K562 (cell line): ENCODE measurements around the gene GDF11. TPM values are rescaled to one million over a fixed set of nuclear protein-coding genes. Genes with fewer than 3 reads are reported as not detected.

Experiments used
- ATAC-seq: fragments of 200-7000 bp; cut with Tn5 transposase; 3 replicates; pipeline ENCODE4 v1.9.1; 2020; ENCODE audit warnings: moderate library complexity
- BruUV-seq: library from RNA; stranded (reverse); fragments of 400-500 nt; replicated peaks from 2 replicates; lab custom pipeline; 2021; lab: Mats Ljungman, UMichigan
- CTCF ChIA-PET: fragments of 300-600 bp; formaldehyde crosslinking; extraction: SDS; loops from one replicate; lab custom pipeline; 2021; ENCODE audit warnings: low intra/inter-chr PET ratio; lab: Yijun Ruan, JAX
- POLR2A ChIA-PET: fragments of 300-600, 350-650 bp; sonication (Branson Sonifier 250); formaldehyde crosslinking; extraction: SDS; loops from one replicate; lab custom pipeline; 2021; ENCODE audit warnings: antibody characterized with exemption, inconsistent platforms; lab: Yijun Ruan, JAX
- DNase-seq, 4 experiments: peaks; one replicate each; pipeline versions ENCODE4 v3.0.0 to v3.0.0-alpha.2; 2011 to 2018; ENCODE audit warnings: low spot score in 3 of 4, mixed read lengths in 3 of 4; ENCODE audit errors: extremely low read depth in 1 of 4
- FAIRE-seq: peaks from 2 replicates; lab custom pipeline; 2011; peaks lifted over from hg19 to GRCh38; lab: Jason Lieb, UNC
- H2AFZ ChIP-seq: 2 replicates; pipeline ENCODE4 v1.6.0; 2011; ENCODE audit warnings: low read depth, low read length, control low read depth, inconsistent platforms
- H3K27ac ChIP-seq: fragments of 200-600 bp; 3 replicates; pipeline ENCODE4 v1.8.0; 2011; ENCODE audit warnings: low read depth, mild to moderate bottlenecking, control low read depth, inconsistent platforms, low read length, moderate library complexity, mixed read lengths; ENCODE audit errors: extremely low read depth
- H3K27me3 ChIP-seq, 2 experiments: fragments of 300-600 bp in 1 of 2; 2 replicates in 1 of 2; 3 replicates in 1 of 2; pipeline versions ENCODE4 v1.6.0 to v1.8.0; 2011; ENCODE audit warnings: inconsistent platforms in 2 of 2, low read length in 2 of 2, mild to moderate bottlenecking in 1 of 2, mixed read lengths in 1 of 2, moderate library complexity in 1 of 2; ENCODE audit not compliant: control insufficient read depth in 2 of 2, insufficient read depth in 2 of 2
- H3K36me3 ChIP-seq: fragments of 300-600 bp; 3 replicates; pipeline ENCODE4 v1.8.0; 2011; ENCODE audit warnings: mild to moderate bottlenecking, low read length, inconsistent platforms; ENCODE audit not compliant: control insufficient read depth, insufficient read depth
- H3K4me1 ChIP-seq, 2 experiments: fragments of 200-600 bp in 1 of 2; replicated peaks in 1 of 2; 2 replicates in 1 of 2; 3 replicates in 1 of 2; pipeline versions ENCODE4 v1.5.1 to v1.8.0; 2011; ENCODE audit warnings: inconsistent platforms in 2 of 2, low read length in 2 of 2, mild to moderate bottlenecking in 1 of 2, mixed read lengths in 1 of 2, moderate library complexity in 1 of 2; ENCODE audit not compliant: control insufficient read depth in 2 of 2, insufficient read depth in 2 of 2
- H3K4me2 ChIP-seq: 2 replicates; pipeline ENCODE4 v1.6.1; 2011; ENCODE audit warnings: low read length, control low read depth, inconsistent platforms, mixed read lengths; ENCODE audit not compliant: insufficient read depth
- H3K4me3 ChIP-seq: fragments of 200-600 bp; sonication (generic), shearing (Covaris generic); 2 replicates; pipeline ENCODE4 v1.5.1; 2016; ENCODE audit warnings: control low read depth, inconsistent platforms
- H3K79me2 ChIP-seq: fragments of 200-600 bp; 3 replicates; pipeline ENCODE4 v1.8.0; 2011; ENCODE audit warnings: low read length, inconsistent platforms; ENCODE audit not compliant: control insufficient read depth, insufficient read depth
- H3K9ac ChIP-seq, 2 experiments: 2 replicates each; pipeline versions ENCODE4 v1.6.0 to v1.6.1; 2011; ENCODE audit warnings: low read depth in 2 of 2, low read length in 2 of 2, control low read depth in 1 of 2, inconsistent platforms in 1 of 2, mild to moderate bottlenecking in 1 of 2, mixed read lengths in 1 of 2; ENCODE audit not compliant: insufficient read depth in 1 of 2
- H3K9me1 ChIP-seq: one replicate; pipeline ENCODE4 v1.6.0; 2011; ENCODE audit warnings: inconsistent platforms, mild to moderate bottlenecking, low read length, moderate library complexity; ENCODE audit not compliant: control insufficient read depth, insufficient read depth
- H3K9me3 ChIP-seq: replicated peaks from 2 replicates; pipeline ENCODE4 v1.5.1; 2011; ENCODE audit warnings: low read depth, low read length, inconsistent platforms; ENCODE audit not compliant: control insufficient read depth, insufficient read depth
- H4K20me1 ChIP-seq: replicated peaks from 2 replicates; pipeline ENCODE4 v1.6.1; 2011; ENCODE audit warnings: low read length, inconsistent platforms, mixed read lengths; ENCODE audit not compliant: control insufficient read depth, insufficient read depth
- ARID1B ChIP-seq: fragments of 450-650 bp; IDR thresholded peaks from 2 replicates; pipeline ENCODE4 v1.6.1; 2016; ENCODE audit warnings: antibody characterized with exemption, mild to moderate bottlenecking, inconsistent platforms
- ESRRA ChIP-seq: fragments of 450-650 bp; IDR thresholded peaks from 2 replicates; pipeline ENCODE4 v1.6.1; 2014; ENCODE audit warnings: low read depth, mild to moderate bottlenecking, moderate library complexity, borderline replicate concordance
- ETV1 ChIP-seq: fragments of 450-650 bp; conservative IDR thresholded peaks from 2 replicates; pipeline ENCODE4 v1.6.1; 2016; ENCODE audit warnings: missing genetic modification characterization, control low read depth, low read depth, missing compliant biosample characterization
- GABPB1 ChIP-seq: sonication (generic); formaldehyde crosslinking; IDR thresholded peaks from 2 replicates; pipeline ENCODE4 v1.8.0; 2022; ENCODE audit warnings: mild to moderate bottlenecking, missing genetic modification reagents
- HDAC3 ChIP-seq: fragments of 450-650 bp; IDR thresholded peaks from 2 replicates; pipeline ENCODE4 v1.6.1; 2018; ENCODE audit warnings: borderline replicate concordance, mild to moderate bottlenecking, moderate library complexity; ENCODE audit not compliant: partially characterized antibody
- HMGXB4 ChIP-seq: sonication (generic); formaldehyde crosslinking; IDR thresholded peaks from 2 replicates; pipeline ENCODE4 v1.8.1; 2023; ENCODE audit warnings: mild to moderate bottlenecking, missing genetic modification reagents
- NR0B1 ChIP-seq: fragments of 450-650 bp; IDR thresholded peaks from one replicate; pipeline ENCODE4 v1.6.1; 2018; ENCODE audit warnings: mild to moderate bottlenecking, moderate library complexity; ENCODE audit not compliant: partially characterized antibody
- WHSC1 ChIP-seq: IDR thresholded peaks from one replicate; pipeline ENCODE4 v1.6.1; 2012; ENCODE audit warnings: low read length, control low read depth, inconsistent platforms
- ZBTB2 ChIP-seq: fragments of 450-650 bp; IDR thresholded peaks from 2 replicates; pipeline ENCODE4 v1.6.1; 2016; ENCODE audit warnings: antibody characterized with exemption
- ZBTB7A ChIP-seq: IDR thresholded peaks from 2 replicates; pipeline ENCODE4 v1.6.1; 2011; ENCODE audit warnings: low read depth, mild to moderate bottlenecking, low read length, moderate library complexity, borderline replicate concordance; ENCODE audit not compliant: control insufficient read depth
- ZNF589 ChIP-seq: fragments of 200-800 bp; sonication (Bioruptor generic); IDR thresholded peaks from 2 replicates; pipeline ENCODE4 v1.6.1; 2016; ENCODE audit warnings: low read depth, missing genetic modification characterization, missing compliant biosample characterization
- ZNF764 ChIP-seq: fragments of 250-450 bp; sonication (Bioruptor Pico); IDR thresholded peaks from 2 replicates; pipeline ENCODE4 v1.4.0; 2020; ENCODE audit warnings: low read depth, mild to moderate bottlenecking, moderate library complexity
- in situ Hi-C: fragments of 300-500 bp; cut with MboI; formaldehyde crosslinking; loops from 4 replicates; pipeline ENCODE4 v1.15.0; 2018; ENCODE audit warnings: inconsistent platforms, mixed read lengths
- intact Hi-C: fragments of 100-400 bp; cut with micrococcal nuclease; formaldehyde crosslinking; loops from 2 replicates; pipeline ENCODE4 v1.14.2; 2022
- polyA plus RNA-seq, 8 experiments: library from polyadenylated mRNA; depleted of rRNA in 4 of 8; stranded (reverse) in 5 of 8; unstranded in 3 of 8; fragments of >200 nt; fragmentation: Nextera tagmentation in 2 of 8; fragmentation: Illumina TruSeq in 1 of 8; extraction: Ambion mirVana in 2 of 8; extraction: Trizol in 1 of 8; gene quantifications; 2 replicates each; pipeline versions ENCODE4 v1.2.1 to v1.2.3, GENCODE V29; 2011 to 2014; ENCODE audit warnings: inconsistent platforms in 1 of 8, missing spikeins in 1 of 8
- total RNA-seq, 7 experiments: library from RNA; depleted of rRNA in 6 of 7; stranded (reverse); fragments of >200 nt in 6 of 7; fragmentation: Illumina TruSeq in 2 of 7; extraction: Trizol in 2 of 7; gene quantifications; 2 replicates each; pipeline versions ENCODE4 v1.2.1 to v1.2.3, GENCODE V29; 2011 to 2021; ENCODE audit warnings: low replicate concordance in 1 of 7
- TF ChIP-seq, protein P1 (sequence below): fragments of 450-650 bp; IDR thresholded peaks from 2 replicates; pipeline ENCODE4 v1.6.1; 2016

Gene GDF11
- total and polyA plus RNA-seq, 9 of the 15 experiments (the other 6 are each of a cell fraction or from before 2014, with no cell fraction given), result 1.4 to 15.7 (median 4.8) TPM

GRCh38 chr12:55795950-55796349 is 53.0 kb downstream of the GDF11 start:
- TF ChIP-seq ARID1B (no peak), ZNF764 (CRISPR knock-in tag) (no peak), ESRRA (no peak), GABPB1 (CRISPR knock-in tag) (no peak), ZNF589 (no peak), ZBTB7A (no peak), NR0B1 (no peak), ETV1 (no peak), WHSC1 (no peak), HMGXB4 (no peak), ZBTB2 (no peak), HDAC3 (no peak)
- TF ChIP-seq, protein P1, sequence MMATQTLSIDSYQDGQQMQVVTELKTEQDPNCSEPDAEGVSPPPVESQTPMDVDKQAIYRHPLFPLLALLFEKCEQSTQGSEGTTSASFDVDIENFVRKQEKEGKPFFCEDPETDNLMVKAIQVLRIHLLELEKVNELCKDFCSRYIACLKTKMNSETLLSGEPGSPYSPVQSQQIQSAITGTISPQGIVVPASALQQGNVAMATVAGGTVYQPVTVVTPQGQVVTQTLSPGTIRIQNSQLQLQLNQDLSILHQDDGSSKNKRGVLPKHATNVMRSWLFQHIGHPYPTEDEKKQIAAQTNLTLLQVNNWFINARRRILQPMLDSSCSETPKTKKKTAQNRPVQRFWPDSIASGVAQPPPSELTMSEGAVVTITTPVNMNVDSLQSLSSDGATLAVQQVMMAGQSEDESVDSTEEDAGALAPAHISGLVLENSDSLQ, result no peak
- Histone ChIP-seq H3K4me3 (no peak overlapping the region), H3K27me3 (no peaks in the 10 kb centered on the region), H3K4me1 (no peaks in the 10 kb centered on the region), H3K79me2 (peaks cover 13% of the 10 kb centered on the region; the same call in 1 of the 3 replicates), H3K9ac (no peak overlapping the region), H3K36me3 (peaks cover 94% of the 10 kb centered on the region), H4K20me1 (no peaks in the 10 kb centered on the region), H3K9me1 (no peaks in the 10 kb centered on the region), H3K9me3 (no peaks in the 10 kb centered on the region), H3K27ac (no peak overlapping the region), H2AFZ (no peak overlapping the region), H3K4me2 (no peak overlapping the region)
- ATAC-seq (no peak), FAIRE-seq (no peak), DNase-seq (no peak)
- intact Hi-C loops (no loop called here), in situ Hi-C loops (no loop called here)
- ChIA-PET CTCF (interaction anchor here (1.1 to 2.8 kb wide), 2 partner anchors 57 to 73 kb away, joined by 4 to 14 read pairs; no protein-coding TSS in a partner anchor), POLR2A (interaction anchor here (0.7 to 5.4 kb wide), 5 partner anchors 11 to 1351 kb away, joined by 3 to 26 read pairs (median 4); partner anchors contain the start of genes ORMDL2 and SARNP)
- BruUV-seq, result no TSS peak
